Right cardiac atrium (tissue), 5 donors: ENCODE measurements around the gene MYORG. TPM values are rescaled to one million over a fixed set of nuclear protein-coding genes. Genes with fewer than 3 reads are reported as not detected.
"Not testable (repeated sequence)": the region's sequence is repeated elsewhere in the genome, so short reads cannot be mapped to it uniquely, and the experiment has no call there.

Experiments used
- ATAC-seq, 2 donors: fragments of 200-7000 bp; cut with Tn5 transposase; one replicate each; pipeline versions ENCODE4 v1.8.0 to v1.9.1; 2020; ENCODE audit warnings: moderate library complexity in 2 of 2, mild to moderate bottlenecking in 1 of 2
- DNase-seq, 3 donors: peaks; one replicate each; pipeline ENCODE4 v3.0.0-alpha.2; 2020
- H3K27ac ChIP-seq: one replicate; pipeline ENCODE4 v1.5.1; 2013; ENCODE audit warnings: mild to moderate bottlenecking, low read length, control low read depth, moderate library complexity
- H3K27me3 ChIP-seq: one replicate; pipeline ENCODE4 v1.6.1; 2013; ENCODE audit not compliant: control insufficient read depth, insufficient read depth
- H3K4me1 ChIP-seq: one replicate; pipeline ENCODE4 v1.6.1; 2013; ENCODE audit warnings: low read length; ENCODE audit not compliant: control insufficient read depth, insufficient read depth
- H3K4me3 ChIP-seq: one replicate; pipeline ENCODE4 v1.5.1; 2013; ENCODE audit warnings: low read length, control low read depth
- H3K9me3 ChIP-seq: one replicate; pipeline ENCODE4 v1.6.1; 2013; ENCODE audit warnings: low read length; ENCODE audit not compliant: control insufficient read depth
- WGBS: extraction: QIAGEN DNeasy Blood & Tissue Kit; methylation state at CpG from one replicate; pipeline ENCODE4 v1.1.7; 2013; 5-methylcytosine and 5-hydroxymethylcytosine counted together
- intact Hi-C, 4 donors: fragments of 100-400 bp; cut with DNase I; formaldehyde crosslinking; loops; one replicate each; pipeline versions ENCODE4 v1.11.0 to v1.14.0; 2022 to 2023
- polyA plus RNA-seq: library from polyadenylated mRNA; stranded (reverse); fragments of 200-250 nt; gene quantifications from one replicate; pipeline ENCODE4 v1.2.3, GENCODE V29; 2013
- total RNA-seq, 4 donors: library from RNA; stranded (reverse); fragmentation: NEBNext Ultra II Directional; extraction: Animal tissue kit (Norgen Biotek cat#: 25700); gene quantifications; one replicate each; pipeline ENCODE4 v1.2.1, GENCODE V29; 2021
- donor health status: healthy with polysubstance abuse.
- donor health status: DM: no; HTN: yes; CAD: no.
- donor health status: DM: no; HTN: no; CAD: no.
- donor health status: DM: no; HTN: yes; CAD: no; lungs with severe emphysema.
- donor health status: DM: yes; HTN: yes; CAD: no.

MYORG gene
- total and polyA plus RNA-seq, 5 donors = 1.9 to 5.2 (median 4.8) TPM

DNA sequence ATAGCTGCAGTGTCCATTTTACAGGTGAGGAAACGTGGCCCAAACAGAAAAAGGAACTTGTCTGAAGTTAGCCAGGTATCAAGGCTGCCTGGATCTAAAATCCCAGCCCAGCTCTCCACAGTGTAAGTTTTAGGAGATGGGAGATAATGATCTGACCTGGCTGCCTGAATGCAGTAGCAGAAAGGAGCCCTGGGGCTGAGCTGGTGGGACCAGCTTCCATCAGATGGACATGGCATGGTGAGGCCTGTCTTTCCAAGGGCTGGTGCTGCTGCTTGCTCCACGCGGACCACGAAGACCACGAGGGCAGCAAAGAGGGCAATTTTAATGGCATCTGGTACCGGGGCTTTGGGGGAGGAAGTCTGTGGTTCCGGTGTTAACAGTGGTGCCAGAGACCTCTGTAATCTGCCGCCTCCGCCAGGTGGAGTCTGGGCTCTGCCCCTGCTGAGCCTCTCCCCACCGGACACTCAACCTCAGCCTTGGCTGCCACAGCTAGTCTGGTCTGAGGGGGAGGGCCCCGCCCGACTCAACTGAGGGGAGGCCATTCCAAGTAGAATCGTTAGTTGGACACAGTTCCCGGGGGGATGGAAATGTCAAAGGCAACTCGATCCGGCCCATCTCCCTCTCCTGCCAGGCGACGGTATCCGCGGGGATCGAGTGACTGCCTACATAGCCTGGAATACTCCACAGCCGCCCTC lies 650 bp downstream of the MYORG start:
- Histone ChIP-seq H3K9me3 (no peaks in the 10 kb centered on the region), H3K27ac (peak overlapping the region; percentile 28), H3K4me3 (peak overlapping the region; percentile 67), H3K4me1 (peaks cover 2% of the 10 kb centered on the region), H3K27me3 (no peaks in the 10 kb centered on the region)
- ATAC-seq (peak; percentile 17 to 50), DNase-seq (peak in 2 of 3 donors; percentile 67 to 80)
- WGBS = 13% methylated on average over 22 of the region's 22 CpGs
- intact Hi-C loops = loop anchor here in 1 of 4 donors (5.0 kb wide), 1 partner anchor 44 kb away; no protein-coding TSS in a partner anchor

DNA sequence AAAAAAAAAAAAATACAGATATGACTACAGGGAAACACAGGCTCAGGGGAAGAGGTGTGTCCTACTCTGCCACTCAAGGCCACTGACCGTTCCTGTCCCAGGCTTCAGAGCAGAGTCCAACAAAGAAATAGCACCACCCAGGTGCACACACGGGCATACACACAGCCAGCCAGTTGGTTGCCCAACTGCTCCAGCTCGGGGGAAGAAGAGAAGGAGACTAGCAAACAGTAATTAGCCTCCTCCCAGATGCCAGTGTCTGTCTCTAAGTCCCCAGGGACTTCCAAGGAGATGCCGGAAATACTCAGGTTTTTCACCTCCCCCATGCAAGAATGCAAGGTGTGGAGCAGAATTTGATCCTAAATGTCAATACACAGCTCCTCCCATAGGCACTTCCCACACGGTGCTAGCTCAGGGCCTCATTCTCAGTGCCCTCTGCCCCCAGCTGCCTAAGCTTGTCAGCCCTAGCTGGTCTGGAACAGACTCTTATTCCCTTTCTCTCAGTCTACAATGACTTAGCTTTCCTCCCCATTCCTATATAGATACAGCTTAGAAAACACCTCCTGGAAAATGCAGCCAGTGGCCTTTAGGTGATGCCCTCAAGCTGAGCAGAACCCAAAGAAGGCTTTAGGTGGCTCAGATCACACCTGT lies 1.7 kb downstream of the MYORG start:
- H3K27ac ChIP-seq = no peak overlapping the region
- H3K4me3 ChIP-seq = no peak overlapping the region

DNA sequence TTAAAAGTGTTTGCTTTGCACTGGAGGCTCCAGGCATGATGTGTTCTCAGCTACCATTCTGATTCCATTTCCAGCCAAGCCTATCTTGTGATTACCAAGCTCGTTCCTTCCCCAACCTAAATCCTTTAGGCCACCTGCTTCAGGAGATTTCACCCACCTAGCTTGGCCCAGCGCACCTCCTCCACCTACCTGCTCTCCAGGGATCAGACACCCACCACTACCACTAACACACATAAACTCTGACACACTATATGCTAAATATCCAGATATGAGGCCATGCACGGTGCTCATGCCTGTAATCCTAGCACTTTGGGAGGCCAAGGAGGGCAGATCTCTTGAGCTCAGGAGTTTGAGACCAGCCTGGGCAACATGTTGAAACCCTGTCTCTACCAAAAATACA lies 2.4 kb downstream of the MYORG start:
- H3K27ac ChIP-seq = no peak overlapping the region
- H3K4me1 ChIP-seq = peaks cover 2% of the 10 kb centered on the region
- intact Hi-C loops = no loop called here
- ATAC-seq = no peak
- no peaks in the 10 kb centered on the region for H3K27me3 ChIP-seq
- DNase-seq = no peak
- 94% methylated on average over 3 of the region's 3 CpGs for WGBS
- no peaks in the 10 kb centered on the region for H3K9me3 ChIP-seq
- no peak overlapping the region for H3K4me3 ChIP-seq

More for the DNA sequence above, 1.7 kb downstream of the MYORG start:
- no peak for DNase-seq
- intact Hi-C loops = loop anchor here in 1 of 4 donors (5.0 kb wide), 1 partner anchor 43 kb away; no protein-coding TSS in a partner anchor
- ATAC-seq = no peak
- Histone ChIP-seq H3K27me3 (no peaks in the 10 kb centered on the region), H3K9me3 (no peaks in the 10 kb centered on the region), H3K4me1 (peaks cover 2% of the 10 kb centered on the region)
- 71% methylated on average over 5 of the region's 5 CpGs for WGBS

DNA sequence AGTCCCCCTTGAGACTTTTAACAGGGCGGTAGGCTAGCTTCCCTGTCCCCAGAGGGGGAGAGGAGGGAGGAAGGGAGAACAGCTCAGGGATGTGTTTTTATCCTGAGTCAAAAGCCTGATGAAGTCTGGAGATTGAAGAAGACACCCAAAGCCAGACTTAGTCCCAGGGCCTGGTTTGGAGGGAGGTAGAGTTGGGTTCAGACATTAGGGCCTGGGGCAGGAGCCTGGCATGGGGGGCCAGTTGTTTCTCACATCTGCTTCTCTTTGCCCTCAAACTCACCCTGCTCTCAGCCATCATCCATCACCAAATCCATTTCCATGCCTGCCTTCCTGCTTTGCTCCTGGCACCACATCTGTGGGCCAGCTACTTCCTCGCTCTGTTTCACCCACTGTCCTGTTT lies 2.9 kb downstream of the MYORG start:
- Histone ChIP-seq H3K4me1 (peaks cover 2% of the 10 kb centered on the region), H3K27me3 (no peaks in the 10 kb centered on the region), H3K4me3 (no peak overlapping the region), H3K9me3 (no peaks in the 10 kb centered on the region), H3K27ac (no peak overlapping the region)
- 94% methylated on average over 2 of the region's 2 CpGs for WGBS
- intact Hi-C loops = no loop called here
- ATAC-seq (no peak), DNase-seq (no peak)

DNA sequence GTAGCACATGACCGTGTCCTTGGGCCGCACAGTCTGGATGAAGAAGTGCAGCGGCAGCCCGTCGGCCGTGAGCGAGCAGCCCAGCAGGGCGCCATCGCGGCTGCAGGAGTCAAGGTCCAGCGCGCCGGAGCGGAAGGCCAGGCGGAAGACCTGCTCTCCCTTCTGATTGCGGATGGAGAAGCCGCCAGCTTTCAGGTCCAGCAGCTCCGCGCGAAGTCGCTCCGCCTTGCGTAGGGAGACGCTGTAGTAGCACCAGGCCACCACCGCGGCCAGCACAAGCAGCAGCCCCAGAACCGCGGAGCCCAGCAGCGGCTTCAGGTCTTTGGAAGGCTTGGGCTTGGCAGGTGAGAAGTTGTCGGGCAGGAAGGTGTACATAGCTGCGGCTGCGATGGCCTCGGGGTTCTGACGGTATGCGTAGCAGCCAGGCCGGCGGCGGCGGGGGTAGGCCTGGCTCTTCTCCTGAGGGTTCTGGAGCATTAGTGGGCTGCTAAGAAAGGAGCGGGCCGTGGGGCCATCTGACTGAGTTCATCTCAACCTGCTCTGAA lies 4.2 kb downstream of the MYORG start:
- no peaks in the 10 kb centered on the region for H3K9me3 ChIP-seq
- H3K27ac ChIP-seq = no peak overlapping the region
- DNase-seq (peak in 1 of 3 donors; percentile 59), ATAC-seq (no peak)
- intact Hi-C loops = no loop called here
- 68% methylated on average over 41 of the region's 41 CpGs for WGBS
- no peak overlapping the region for H3K4me3 ChIP-seq
- H3K27me3 ChIP-seq = no peaks in the 10 kb centered on the region
- H3K4me1 ChIP-seq = peaks cover 2% of the 10 kb centered on the region

DNA sequence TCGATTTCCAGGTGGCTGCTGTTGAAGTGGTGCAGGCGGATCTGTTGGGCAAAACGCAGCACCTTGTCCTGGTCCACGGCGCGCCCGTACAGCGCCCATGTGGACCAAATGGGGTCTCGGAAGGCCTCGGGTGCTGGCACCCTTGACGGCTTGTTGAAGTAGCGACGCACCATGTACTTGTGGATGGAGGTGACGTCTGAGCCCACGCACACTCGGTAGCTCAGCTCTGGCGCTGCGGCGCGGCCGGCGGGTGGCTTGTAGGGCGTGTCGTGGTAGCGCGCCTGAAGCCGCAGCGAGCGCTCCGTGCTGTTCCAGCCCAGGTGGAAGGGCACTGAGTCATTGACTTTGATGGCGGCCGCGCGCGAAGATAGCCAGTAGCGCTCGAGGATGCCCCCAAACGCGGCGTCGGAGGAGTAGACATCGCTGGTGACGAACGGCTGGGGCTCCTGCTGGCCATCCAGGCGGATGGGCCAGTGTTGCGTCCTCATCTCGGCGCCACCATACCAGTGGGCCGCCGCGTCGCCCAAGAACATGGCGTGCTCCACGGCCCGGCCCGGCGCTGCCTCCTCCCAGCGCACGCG lies 4.7 kb downstream of the MYORG start:
- Histone ChIP-seq H3K4me1 (peaks cover 2% of the 10 kb centered on the region), H3K27ac (no peak overlapping the region), H3K27me3 (no peaks in the 10 kb centered on the region), H3K9me3 (no peaks in the 10 kb centered on the region), H3K4me3 (no peak overlapping the region)
- ATAC-seq = no peak
- intact Hi-C loops = no loop called here
- DNase-seq = no peak
- WGBS = 77% methylated on average over 60 of the region's 60 CpGs

DNA sequence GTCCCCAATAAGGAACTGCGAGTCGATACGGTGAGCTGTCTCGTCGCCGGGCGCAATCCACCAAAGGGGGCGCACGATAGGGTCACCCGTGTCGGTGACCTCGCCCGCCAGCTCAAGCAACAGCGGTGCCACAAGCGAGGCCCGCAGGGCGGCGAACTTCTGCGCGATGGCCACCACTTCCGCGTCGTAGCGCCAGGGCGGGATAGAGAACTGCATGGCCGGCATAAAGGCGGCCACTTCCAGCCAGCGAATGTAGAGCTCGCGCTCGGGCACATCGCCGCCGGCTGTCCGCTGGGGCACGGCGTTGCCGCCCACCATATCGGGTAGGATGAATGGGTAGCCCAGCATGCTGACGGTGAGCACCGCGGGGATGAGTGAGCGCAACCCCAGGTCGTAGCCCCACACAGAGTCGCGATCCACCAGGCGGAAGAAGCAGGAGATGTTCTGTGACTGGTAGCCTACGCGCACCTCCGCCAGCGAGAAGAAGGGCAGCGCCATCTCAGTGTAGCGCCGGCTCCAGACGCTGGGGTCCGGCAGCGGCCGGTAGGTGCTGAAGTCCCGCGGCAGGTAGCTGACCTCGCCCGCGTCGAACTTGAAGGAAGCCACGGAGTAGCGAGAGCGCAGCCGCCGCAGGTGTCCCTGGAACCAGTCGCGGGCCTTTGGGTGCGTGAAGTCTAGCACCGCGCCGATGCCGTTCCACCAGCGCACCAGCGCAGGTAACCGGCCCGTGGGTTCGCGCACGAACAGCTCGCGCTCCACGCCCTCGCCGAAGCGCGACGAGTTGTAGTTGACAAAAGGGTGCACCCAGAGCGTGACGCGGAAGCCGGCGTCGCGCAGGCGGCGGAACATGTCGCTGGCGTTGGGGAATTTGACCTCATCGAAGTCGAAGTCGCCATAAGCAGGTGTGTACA lies 5.5 kb downstream of the MYORG start:
- H3K4me3 ChIP-seq = no peak overlapping the region
- no peak for ATAC-seq
- WGBS = 56% methylated on average over 105 of the region's 105 CpGs
- H3K9me3 ChIP-seq = no peaks in the 10 kb centered on the region
- peaks cover 2% of the 10 kb centered on the region for H3K4me1 ChIP-seq
- DNase-seq = peak in 2 of 3 donors; percentile 52 to 66
- H3K27ac ChIP-seq = no peak overlapping the region
- H3K27me3 ChIP-seq = no peaks in the 10 kb centered on the region
- intact Hi-C loops = no loop called here

DNA sequence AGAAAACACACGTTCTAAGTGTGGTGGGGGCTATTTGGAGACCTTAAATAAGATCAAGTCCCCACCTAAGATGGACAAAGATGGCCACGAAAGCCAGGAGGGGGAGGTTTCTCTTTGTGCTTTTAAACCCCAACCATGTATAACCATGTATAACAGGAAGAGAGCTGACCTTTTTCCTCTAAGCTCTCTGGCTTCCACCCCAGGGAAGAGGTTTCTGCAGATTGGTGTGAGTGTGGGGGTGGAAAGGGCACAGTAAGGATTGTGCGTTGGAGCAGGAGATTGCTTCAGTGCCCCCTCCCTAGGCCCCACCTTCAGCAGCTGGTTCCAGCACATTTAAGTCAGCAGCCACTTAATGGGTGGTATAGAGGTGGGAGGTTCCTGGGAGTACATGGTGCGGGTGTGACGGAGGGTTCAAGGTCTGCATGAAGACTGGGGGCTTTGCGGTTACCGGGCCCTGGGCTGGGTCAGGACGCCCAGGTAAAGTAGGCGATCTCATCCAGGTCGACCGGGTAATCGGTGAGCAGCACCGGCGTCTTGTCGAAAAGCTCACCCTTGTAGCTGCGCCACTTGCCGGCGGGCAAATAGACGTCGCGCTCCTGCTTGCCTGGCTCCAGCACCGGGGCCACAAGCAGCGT lies 6.2 kb downstream of the MYORG start:
- Histone ChIP-seq H3K27me3 (no peaks in the 10 kb centered on the region), H3K27ac (no peak overlapping the region), H3K9me3 (no peaks in the 10 kb centered on the region), H3K4me3 (no peak overlapping the region), H3K4me1 (no peaks in the 10 kb centered on the region)
- intact Hi-C loops = no loop called here
- 74% methylated on average over 23 of the region's 23 CpGs for WGBS
- no peak for DNase-seq
- peak in 1 of 2 donors; percentile 21 for ATAC-seq

DNA sequence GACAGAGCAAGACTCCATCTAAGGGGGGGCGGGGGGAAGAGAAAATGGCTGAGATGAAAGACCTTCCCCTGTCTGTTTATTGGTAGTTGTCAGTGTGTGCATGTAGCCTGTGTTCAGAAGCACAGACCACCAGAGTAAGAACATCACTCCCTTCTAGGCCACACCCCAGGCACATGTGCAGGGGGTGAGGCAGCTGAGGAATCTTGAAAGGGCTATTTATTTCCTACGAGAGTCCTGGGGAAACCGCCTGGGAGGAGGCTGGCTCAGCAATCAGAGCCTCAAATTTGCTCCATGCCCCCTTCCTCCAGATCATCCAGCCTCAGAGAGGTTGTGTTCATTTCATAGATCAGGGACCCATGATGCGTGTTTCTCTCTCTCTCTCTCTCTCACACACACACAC lies 7.1 kb downstream of the MYORG start:
- 96% methylated on average over 4 of the region's 4 CpGs for WGBS
- intact Hi-C loops = loop anchor here in 1 of 4 donors (10.0 kb wide), 1 partner anchor 55 kb away; no protein-coding TSS in a partner anchor

DNA sequence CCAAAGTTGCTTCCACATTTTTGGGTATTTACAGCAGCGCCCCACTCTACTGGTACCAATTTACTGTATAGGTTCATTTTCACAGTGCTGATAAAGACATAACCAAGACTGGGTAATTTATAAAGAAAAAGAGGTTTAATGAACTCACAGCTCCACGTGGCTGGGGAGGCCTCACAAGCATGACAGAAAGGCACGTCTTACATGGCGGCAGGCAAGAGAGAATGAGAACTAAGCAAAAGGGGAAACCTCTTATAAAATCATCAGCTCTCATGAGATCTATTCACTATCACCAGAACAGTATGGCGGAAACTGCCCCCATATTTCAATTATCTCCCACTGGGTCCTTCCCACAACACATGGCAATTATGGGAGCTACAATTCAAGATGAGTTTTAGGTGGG lies 7.9 kb downstream of the MYORG start:
- WGBS = 98% methylated on average over 5 of the region's 5 CpGs

More for the DNA sequence above, 7.1 kb downstream of the MYORG start:
- Histone ChIP-seq H3K27ac (no peak overlapping the region), H3K4me3 (no peak overlapping the region), H3K4me1 (no peaks in the 10 kb centered on the region), H3K9me3 (no peaks in the 10 kb centered on the region), H3K27me3 (no peaks in the 10 kb centered on the region)
- no peak for DNase-seq
- no peak for ATAC-seq

More for the DNA sequence above, 7.9 kb downstream of the MYORG start:
- DNase-seq, ATAC-seq, H3K4me3 ChIP-seq, H3K9me3 ChIP-seq, H3K27ac ChIP-seq, H3K27me3 ChIP-seq, H3K4me1 ChIP-seq: not testable (repeated sequence)
- intact Hi-C loops = loop anchor here in 1 of 4 donors (10.0 kb wide), 1 partner anchor 56 kb away; no protein-coding TSS in a partner anchor
